ENCODE results near the gene STARD7. TPM values are rescaled to one million over a fixed set of nuclear protein-coding genes. Genes with fewer than 3 reads are reported as not detected.

STARD7 gene
- total and polyA plus RNA-seq, 10 of the 15 experiments (the other 5 are each of a cell fraction or from before 2014, with no cell fraction given) = 85.4 to 237 (median 153) TPM

- TF ChIP-seq ZBTB40 (IDR thresholded peaks at IDR 0.05; ENCODE audit: borderline replicate concordance) (no peak), ZNF207 (IDR thresholded peaks at IDR 0.05; ENCODE audit: borderline replicate concordance) (no peak), POLR2AphosphoS5 (IDR thresholded peaks at IDR 0.05; ENCODE audit: low read length) (peak; percentile 41), ZNF592 (IDR thresholded peaks at IDR 0.05) (no peak), USF2 (IDR thresholded peaks at IDR 0.05; ENCODE audit: borderline replicate concordance, low read depth, low read length) (no peak; the same call in 1 of the 2 replicates), SREBF2 (IDR thresholded peaks at IDR 0.05; ENCODE audit: low read length) (no peak), ASH2L (IDR thresholded peaks at IDR 0.05; ENCODE audit: borderline replicate concordance, low read depth) (no peak), TAF1 (IDR thresholded peaks at IDR 0.05; ENCODE audit: borderline replicate concordance, low read depth, low read length) (no peak), FOXK2 (IDR thresholded peaks at IDR 0.05) (no peak), IRF3 (IDR thresholded peaks at IDR 0.05) (no peak), SMAD1 (IDR thresholded peaks at IDR 0.05; ENCODE audit: low read depth, partially characterized antibody) (peak; percentile 96), MAX (IDR thresholded peaks at IDR 0.05; ENCODE audit: low read depth, low read length) (no peak; the same call in 1 of the 2 replicates), RAD21 (IDR thresholded peaks at IDR 0.05; ENCODE audit: insufficient read depth, low read depth, low read length) (no peak), TCF3 (IDR thresholded peaks at IDR 0.05; ENCODE audit: borderline replicate concordance, insufficient read depth, low read depth, low read length) (no peak; the same call in 1 of the 2 replicates), CEBPB (IDR thresholded peaks at IDR 0.05; ENCODE audit: borderline replicate concordance in 1 of 2, low read depth in 2 of 2, low read length in 2 of 2) (no peak), ZZZ3 (IDR thresholded peaks at IDR 0.05; ENCODE audit: control insufficient read depth, insufficient read length, low read depth) (no peak), GABPA (IDR thresholded peaks at IDR 0.05; ENCODE audit: low read depth) (no peak), BMI1 (IDR thresholded peaks at IDR 0.05; ENCODE audit: borderline replicate concordance) (0 out of 2 replicates have a peak, but pooled peaks have one; percentile 9), ZNF622 (IDR thresholded peaks at IDR 0.05) (no peak), CHD4 (IDR thresholded peaks at IDR 0.05) (no peak)
These were observed 65.3 kb downstream of the STARD7 start (continued) for GRCh38 chr2:96143231-96143847.

Measured in GM12878 (cell line).